Measurements from ENCODE around the gene PRKCG.

The PRKCG gene

DNA sequence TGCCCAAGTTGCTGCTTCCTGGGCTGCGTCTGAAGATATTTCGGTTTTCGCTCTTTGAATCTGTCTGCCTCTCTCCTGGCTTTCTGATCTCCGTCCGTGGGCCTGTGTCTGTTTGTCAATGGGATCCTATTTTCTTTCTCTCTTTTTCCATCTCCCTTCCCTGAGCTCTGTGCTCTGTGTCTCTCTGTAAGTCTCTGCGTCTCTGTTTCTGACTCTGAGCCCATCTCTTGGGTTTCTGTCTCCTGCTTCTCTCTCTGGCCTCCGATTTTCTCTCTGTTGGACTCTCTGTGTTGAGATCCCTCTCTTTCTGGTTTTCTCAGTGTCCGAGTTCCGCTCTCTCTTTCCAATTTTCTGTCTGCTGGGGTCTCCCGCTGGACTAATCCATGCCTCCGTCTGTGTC, 1.7 kb downstream of the PRKCG start:
- no peak for DNase-seq
- WGBS (ENCODE audit: insufficient coverage), result 26% methylated on average over 11 of the region's 11 CpGs
- Histone ChIP-seq H3K9me3 (ENCODE audit: control extremely low read depth in 1 of 5, control insufficient read depth in 4 of 5, insufficient read depth in 2 of 5, low read depth in 1 of 5, low read length in 4 of 5) (no peaks in the 10 kb centered on the region), H3K27ac (ENCODE audit: insufficient read depth in 1 of 2, low read depth in 1 of 2, low read length in 2 of 2, poor library complexity in 1 of 2, severe bottlenecking in 2 of 2) (no peak overlapping the region), H3K36me3 (ENCODE audit: control insufficient read depth in 4 of 4, insufficient read depth in 4 of 4, low read length in 3 of 4) (no peaks in the 10 kb centered on the region), H3K4me3 (ENCODE audit: control insufficient read depth in 1 of 7, extremely low read depth in 1 of 7, insufficient read depth in 4 of 7, low read depth in 2 of 7, low read length in 6 of 7) (no peak overlapping the region), H3K4me1 (ENCODE audit: control extremely low read depth in 1 of 4, control insufficient read depth in 4 of 4, insufficient read depth in 4 of 4, low read length in 3 of 4) (peaks cover 7 to 29% (median 25%) of the 10 kb centered on the region in 4 experiments), H3K27me3 (replicated peaks in 2 of 5; ENCODE audit: control insufficient read depth in 4 of 5, insufficient read depth in 5 of 5, low read length in 4 of 5) (peaks cover 9 to 73% (median 36%) of the 10 kb centered on the region in 5 experiments)
- POLR2A ChIA-PET, result interaction anchor here (1.3 kb wide), 1 partner anchor 15 kb away, joined by 3 read pairs; no protein-coding TSS in a partner anchor
- CTCF ChIA-PET, result interaction anchor here (0.8 to 1.9 kb wide), 6 partner anchors 12 to 212 kb away, joined by 3 to 6 read pairs (median 3); no protein-coding TSS in a partner anchor

DNA sequence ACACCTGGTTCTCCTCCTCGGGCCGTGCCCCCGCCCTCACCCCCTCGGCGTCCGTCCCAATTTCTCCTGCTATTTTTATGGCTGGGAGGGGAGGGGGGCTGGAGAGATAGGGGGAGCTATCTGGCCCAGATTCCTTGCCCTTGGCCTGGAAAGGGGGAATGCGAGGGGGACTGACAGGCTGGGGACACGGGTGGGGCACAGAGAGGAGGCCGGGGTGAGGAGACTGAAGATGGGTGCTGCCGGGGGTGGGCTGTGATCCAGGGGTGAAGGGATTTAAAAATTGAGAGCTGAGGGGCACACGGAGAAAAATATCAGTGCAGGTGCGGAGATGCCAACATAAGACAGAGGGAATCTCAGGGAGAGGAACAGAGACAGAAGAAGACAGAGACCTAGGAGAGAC, 2.3 kb downstream of the PRKCG start:
- Histone ChIP-seq H3K4me3 (ENCODE audit: control insufficient read depth in 1 of 7, extremely low read depth in 1 of 7, insufficient read depth in 4 of 7, low read depth in 2 of 7, low read length in 6 of 7) (no peak overlapping the region), H3K9me3 (ENCODE audit: control extremely low read depth in 1 of 5, control insufficient read depth in 4 of 5, insufficient read depth in 2 of 5, low read depth in 1 of 5, low read length in 4 of 5) (no peaks in the 10 kb centered on the region), H3K27me3 (replicated peaks in 2 of 5; ENCODE audit: control insufficient read depth in 4 of 5, insufficient read depth in 5 of 5, low read length in 4 of 5) (peaks cover 9 to 74% (median 36%) of the 10 kb centered on the region in 5 experiments), H3K4me1 (ENCODE audit: control extremely low read depth in 1 of 4, control insufficient read depth in 4 of 4, insufficient read depth in 4 of 4, low read length in 3 of 4) (peaks cover 4 to 25% (median 20%) of the 10 kb centered on the region in 4 experiments), H3K27ac (ENCODE audit: insufficient read depth in 1 of 2, low read depth in 1 of 2, low read length in 2 of 2, poor library complexity in 1 of 2, severe bottlenecking in 2 of 2) (no peak overlapping the region), H3K36me3 (ENCODE audit: control insufficient read depth in 4 of 4, insufficient read depth in 4 of 4, low read length in 3 of 4) (no peaks in the 10 kb centered on the region)
- ChIA-PET CTCF (interaction anchor here (0.8 to 1.9 kb wide), 4 partner anchors 13 to 146 kb away, joined by 3 to 7 read pairs (median 6); no protein-coding TSS in a partner anchor), POLR2A (no interaction called here)
- WGBS (ENCODE audit: insufficient coverage), result 63% methylated on average over 6 of the region's 12 CpGs
- no peak for DNase-seq

DNA sequence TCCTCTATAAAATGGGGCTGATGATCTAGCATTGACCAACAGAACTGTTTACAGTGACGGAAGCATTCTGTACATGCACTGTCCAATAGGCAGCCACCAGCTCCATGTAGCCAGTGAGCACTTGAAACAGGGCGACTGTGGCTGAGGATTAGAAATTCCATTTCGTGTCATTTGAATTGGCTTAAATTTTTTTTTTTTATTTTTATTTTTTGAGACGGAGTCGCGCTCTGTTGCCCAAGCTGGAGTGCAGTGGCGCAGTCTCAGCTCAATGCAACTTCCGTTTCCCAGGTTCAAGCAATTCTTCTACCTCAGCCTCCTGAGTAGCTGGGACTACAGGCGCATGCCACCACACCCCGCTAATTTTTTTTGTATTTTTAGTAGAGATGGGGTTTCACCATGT, 3.0 kb downstream of the PRKCG start:
- CTCF ChIA-PET, result interaction anchor here (1.3 to 1.9 kb wide), 3 partner anchors 138 to 145 kb away, joined by 5 to 7 read pairs (median 6); no protein-coding TSS in a partner anchor
- Histone ChIP-seq H3K27ac (ENCODE audit: insufficient read depth in 1 of 2, low read depth in 1 of 2, low read length in 2 of 2, poor library complexity in 1 of 2, severe bottlenecking in 2 of 2) (no peak overlapping the region), H3K36me3 (ENCODE audit: control insufficient read depth in 4 of 4, insufficient read depth in 4 of 4, low read length in 3 of 4) (no peaks in the 10 kb centered on the region), H3K27me3 (replicated peaks in 2 of 5; ENCODE audit: control insufficient read depth in 4 of 5, insufficient read depth in 5 of 5, low read length in 4 of 5) (peaks cover 6 to 71% (median 33%) of the 10 kb centered on the region in 5 experiments), H3K4me1 (ENCODE audit: control extremely low read depth in 1 of 4, control insufficient read depth in 4 of 4, insufficient read depth in 4 of 4, low read length in 3 of 4) (peaks cover 0 to 24% (median 15%) of the 10 kb centered on the region in 4 experiments), H3K4me3 (ENCODE audit: control insufficient read depth in 1 of 7, extremely low read depth in 1 of 7, insufficient read depth in 4 of 7, low read depth in 2 of 7, low read length in 6 of 7) (no peak overlapping the region), H3K9me3 (ENCODE audit: control extremely low read depth in 1 of 5, control insufficient read depth in 4 of 5, insufficient read depth in 2 of 5, low read depth in 1 of 5, low read length in 4 of 5) (no peaks in the 10 kb centered on the region)
- POLR2A ChIA-PET, result no interaction called here
- DNase-seq, result no peak
- WGBS (ENCODE audit: insufficient coverage), result over 99% methylated on average over 6 of the region's 10 CpGs

DNA sequence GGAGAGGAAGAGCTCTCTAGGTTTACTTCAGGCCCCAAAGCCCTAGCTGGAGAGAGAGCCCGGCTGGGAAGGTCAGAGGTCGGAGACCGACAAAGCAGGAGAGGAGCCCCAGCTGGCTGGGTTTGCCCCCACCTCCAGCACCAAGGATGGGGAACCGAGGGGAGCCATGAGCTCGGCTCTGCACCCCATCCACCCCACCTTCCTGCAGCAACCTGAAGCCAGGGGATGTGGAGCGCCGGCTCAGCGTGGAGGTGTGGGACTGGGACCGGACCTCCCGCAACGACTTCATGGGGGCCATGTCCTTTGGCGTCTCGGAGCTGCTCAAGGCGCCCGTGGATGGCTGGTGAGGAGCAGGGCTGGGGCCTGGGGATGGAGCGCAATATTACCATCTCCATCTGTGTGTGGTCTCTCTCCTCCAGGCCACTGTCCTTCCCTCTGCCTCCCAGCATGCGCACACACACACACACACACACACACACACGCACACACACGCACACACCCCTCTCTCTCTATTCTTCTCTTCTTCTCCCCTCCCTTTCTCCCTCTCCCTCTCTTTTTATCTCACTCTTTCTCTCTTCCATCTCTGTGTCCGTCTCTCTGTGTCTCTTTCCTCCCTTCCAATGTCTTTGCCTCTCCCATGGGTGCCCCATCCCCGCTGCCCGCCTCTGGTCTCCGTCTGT, 10.4 kb downstream of the PRKCG start:
- 77% methylated on average over 16 of the region's 23 CpGs for WGBS (ENCODE audit: insufficient coverage)
- Histone ChIP-seq H3K9me3 (ENCODE audit: control extremely low read depth in 1 of 5, control insufficient read depth in 4 of 5, insufficient read depth in 2 of 5, low read depth in 1 of 5, low read length in 4 of 5) (no peaks in the 10 kb centered on the region), H3K27ac (ENCODE audit: insufficient read depth in 1 of 2, low read depth in 1 of 2, low read length in 2 of 2, poor library complexity in 1 of 2, severe bottlenecking in 2 of 2) (no peak overlapping the region), H3K27me3 (replicated peaks in 2 of 5; ENCODE audit: control insufficient read depth in 4 of 5, insufficient read depth in 5 of 5, low read length in 4 of 5) (peaks cover 0 to 47% (median 8%) of the 10 kb centered on the region in 5 experiments), H3K4me3 (ENCODE audit: control insufficient read depth in 1 of 7, extremely low read depth in 1 of 7, insufficient read depth in 4 of 7, low read depth in 2 of 7, low read length in 6 of 7) (no peak overlapping the region), H3K36me3 (ENCODE audit: control insufficient read depth in 4 of 4, insufficient read depth in 4 of 4, low read length in 3 of 4) (no peaks in the 10 kb centered on the region), H3K4me1 (ENCODE audit: control extremely low read depth in 1 of 4, control insufficient read depth in 4 of 4, insufficient read depth in 4 of 4, low read length in 3 of 4) (peaks cover 0 to 5% (median 0%) of the 10 kb centered on the region in 4 experiments)
- ChIA-PET POLR2A (no interaction called here), CTCF (no interaction called here)
- DNase-seq, result no peak

DNA sequence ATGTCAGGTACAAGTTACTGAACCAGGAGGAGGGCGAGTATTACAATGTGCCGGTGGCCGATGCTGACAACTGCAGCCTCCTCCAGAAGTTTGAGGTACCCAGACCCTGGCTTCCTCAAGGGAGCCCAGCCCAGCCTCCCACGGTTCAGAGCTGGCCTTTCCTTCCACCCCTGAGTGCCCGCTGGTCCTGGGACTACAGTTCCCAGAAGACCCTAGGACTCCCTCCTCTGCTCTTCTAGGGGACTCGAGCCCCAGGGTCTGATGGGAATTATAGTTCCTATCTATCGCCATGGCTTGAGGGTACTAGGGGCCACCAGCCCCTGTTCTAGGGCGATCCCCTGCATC, 11.0 kb downstream of the PRKCG start:
- Histone ChIP-seq H3K27ac (ENCODE audit: insufficient read depth in 1 of 2, low read depth in 1 of 2, low read length in 2 of 2, poor library complexity in 1 of 2, severe bottlenecking in 2 of 2) (no peak overlapping the region), H3K9me3 (ENCODE audit: control extremely low read depth in 1 of 5, control insufficient read depth in 4 of 5, insufficient read depth in 2 of 5, low read depth in 1 of 5, low read length in 4 of 5) (no peaks in the 10 kb centered on the region), H3K4me3 (ENCODE audit: control insufficient read depth in 1 of 7, extremely low read depth in 1 of 7, insufficient read depth in 4 of 7, low read depth in 2 of 7, low read length in 6 of 7) (no peak overlapping the region), H3K4me1 (ENCODE audit: control extremely low read depth in 1 of 4, control insufficient read depth in 4 of 4, insufficient read depth in 4 of 4, low read length in 3 of 4) (peaks cover 0 to 5% (median 0%) of the 10 kb centered on the region in 4 experiments), H3K36me3 (ENCODE audit: control insufficient read depth in 4 of 4, insufficient read depth in 4 of 4, low read length in 3 of 4) (no peaks in the 10 kb centered on the region), H3K27me3 (replicated peaks in 2 of 5; ENCODE audit: control insufficient read depth in 4 of 5, insufficient read depth in 5 of 5, low read length in 4 of 5) (peaks cover 0 to 52% (median 10%) of the 10 kb centered on the region in 5 experiments)
- CTCF ChIA-PET, result no interaction called here
- DNase-seq, result peak in 1 of 3 donors; percentile 22
- POLR2A ChIA-PET, result no interaction called here
- WGBS (ENCODE audit: insufficient coverage), result 65% methylated on average over 8 of the region's 8 CpGs

DNA sequence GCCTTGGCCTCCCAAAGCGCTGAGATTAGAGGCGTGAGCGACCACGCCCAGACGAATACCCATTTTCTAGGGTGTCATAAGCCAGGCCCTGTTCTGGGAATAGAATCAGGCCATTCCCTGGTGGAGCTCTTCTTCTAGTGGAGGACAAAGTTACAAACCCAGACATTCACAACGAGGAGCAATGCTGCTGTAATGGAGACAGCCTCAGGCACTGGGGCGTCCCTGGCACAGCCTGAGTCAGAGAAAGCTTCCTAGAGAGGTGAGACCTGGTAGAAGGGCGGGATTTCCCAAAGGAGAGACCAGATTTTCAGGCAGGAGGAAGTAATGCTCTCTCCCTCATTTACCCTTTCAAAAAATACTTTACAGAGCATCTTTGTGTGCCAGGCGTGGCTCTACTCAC, 12.7 kb downstream of the PRKCG start:
- no peaks in the 10 kb centered on the region for H3K9me3 ChIP-seq (ENCODE audit: control extremely low read depth in 1 of 5, control insufficient read depth in 4 of 5, insufficient read depth in 2 of 5, low read depth in 1 of 5, low read length in 4 of 5)
- peaks cover 0 to 4% (median 0%) of the 10 kb centered on the region in 4 experiments for H3K4me1 ChIP-seq (ENCODE audit: control extremely low read depth in 1 of 4, control insufficient read depth in 4 of 4, insufficient read depth in 4 of 4, low read length in 3 of 4)
- POLR2A ChIA-PET, result no interaction called here
- no peak for DNase-seq
- CTCF ChIA-PET, result no interaction called here
- H3K36me3 ChIP-seq (ENCODE audit: control insufficient read depth in 4 of 4, insufficient read depth in 4 of 4, low read length in 3 of 4), result no peaks in the 10 kb centered on the region
- no peak overlapping the region for H3K27ac ChIP-seq (ENCODE audit: insufficient read depth in 1 of 2, low read depth in 1 of 2, low read length in 2 of 2, poor library complexity in 1 of 2, severe bottlenecking in 2 of 2)
- WGBS (ENCODE audit: insufficient coverage), result 94% methylated on average over 6 of the region's 9 CpGs
- peaks cover 0 to 63% (median 16%) of the 10 kb centered on the region in 5 experiments for H3K27me3 ChIP-seq (replicated peaks in 2 of 5; ENCODE audit: control insufficient read depth in 4 of 5, insufficient read depth in 5 of 5, low read length in 4 of 5)
- no peak overlapping the region for H3K4me3 ChIP-seq (ENCODE audit: control insufficient read depth in 1 of 7, extremely low read depth in 1 of 7, insufficient read depth in 4 of 7, low read depth in 2 of 7, low read length in 6 of 7)

DNA sequence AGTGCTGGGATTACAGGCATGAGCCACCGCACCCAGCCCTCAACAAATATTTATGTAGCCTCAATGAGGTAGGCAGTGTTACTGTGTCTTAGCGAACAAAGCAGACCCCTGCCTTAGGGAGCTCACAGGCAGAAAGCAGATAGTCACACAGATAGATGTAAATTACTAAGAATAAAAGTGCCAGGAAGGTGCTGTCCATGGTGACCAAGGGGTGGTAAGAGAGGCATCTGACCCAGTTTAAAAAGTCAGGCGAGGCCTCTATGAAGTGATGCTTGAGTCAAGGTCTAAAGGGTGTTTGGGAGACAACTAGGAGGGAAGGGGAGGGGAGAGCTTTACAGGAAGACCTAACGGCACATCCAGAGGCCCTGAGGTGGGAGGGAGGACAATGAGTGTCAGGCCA, 14.7 kb downstream of the PRKCG start:
- ChIA-PET POLR2A (no interaction called here), CTCF (interaction anchor here (0.8 to 1.4 kb wide), 2 partner anchors 10 to 17 kb away, joined by 3 read pairs; no protein-coding TSS in a partner anchor)
- no peak for DNase-seq
- no peaks in the 10 kb centered on the region for H3K4me1 ChIP-seq (ENCODE audit: control extremely low read depth in 1 of 4, control insufficient read depth in 4 of 4, insufficient read depth in 4 of 4, low read length in 3 of 4)
- no peaks in the 10 kb centered on the region for H3K36me3 ChIP-seq (ENCODE audit: control insufficient read depth in 4 of 4, insufficient read depth in 4 of 4, low read length in 3 of 4)
- no peak overlapping the region for H3K27ac ChIP-seq (ENCODE audit: insufficient read depth in 1 of 2, low read depth in 1 of 2, low read length in 2 of 2, poor library complexity in 1 of 2, severe bottlenecking in 2 of 2)
- no peaks in the 10 kb centered on the region for H3K9me3 ChIP-seq (ENCODE audit: control extremely low read depth in 1 of 5, control insufficient read depth in 4 of 5, insufficient read depth in 2 of 5, low read depth in 1 of 5, low read length in 4 of 5)
- H3K4me3 ChIP-seq (ENCODE audit: control insufficient read depth in 1 of 7, extremely low read depth in 1 of 7, insufficient read depth in 4 of 7, low read depth in 2 of 7, low read length in 6 of 7), result no peak overlapping the region
- 58% methylated on average over 2 of the region's 4 CpGs for WGBS (ENCODE audit: insufficient coverage)
- peaks cover 0 to 67% (median 16%) of the 10 kb centered on the region in 5 experiments for H3K27me3 ChIP-seq (replicated peaks in 2 of 5; ENCODE audit: control insufficient read depth in 4 of 5, insufficient read depth in 5 of 5, low read length in 4 of 5)
